Thymus (tissue), 11 donors: ENCODE data around the gene MORF4L1. TPM values are rescaled to one million over a fixed set of nuclear protein-coding genes. Genes with fewer than 3 reads are reported as not detected.
"Not testable (repeated sequence)": the region's sequence is repeated elsewhere in the genome, so short reads cannot be mapped to it uniquely, and the experiment has no call there.

Experiments
- DNase-seq, 9 donors: peaks; one replicate each; pipeline ENCODE4 v3.0.0-alpha.2; 2013; ENCODE audit warnings: low spot score in 9 of 9, low read depth in 6 of 9, missing footprints in 1 of 9
- H3K27ac ChIP-seq, 2 donors: one replicate each; pipeline ENCODE4 v1.5.1; 2013; ENCODE audit warnings: control low read depth in 1 of 2, low read depth in 1 of 2, low read length in 1 of 2, mild to moderate bottlenecking in 1 of 2, moderate library complexity in 1 of 2
- H3K27me3 ChIP-seq, 2 donors: one replicate each; pipeline ENCODE4 v1.5.1; 2013; ENCODE audit warnings: low read length in 1 of 2; ENCODE audit not compliant: control insufficient read depth in 2 of 2, insufficient read depth in 1 of 2
- H3K36me3 ChIP-seq, 2 donors: one replicate each; pipeline ENCODE4 v1.5.1; 2013; ENCODE audit warnings: low read length in 1 of 2, mild to moderate bottlenecking in 1 of 2, moderate library complexity in 1 of 2; ENCODE audit not compliant: control insufficient read depth in 2 of 2, insufficient read depth in 2 of 2
- H3K4me1 ChIP-seq, 2 donors: one replicate each; pipeline ENCODE4 v1.5.1; 2013; ENCODE audit warnings: low read length in 2 of 2; ENCODE audit not compliant: control insufficient read depth in 2 of 2, insufficient read depth in 2 of 2
- H3K4me3 ChIP-seq, 2 donors: one replicate each; pipeline ENCODE4 v1.5.1; 2013; ENCODE audit warnings: low read length in 2 of 2, control low read depth in 1 of 2, mild to moderate bottlenecking in 1 of 2
- H3K9me3 ChIP-seq, 2 donors: one replicate each; pipeline ENCODE4 v1.5.1; 2013; ENCODE audit warnings: low read length in 1 of 2, mild to moderate bottlenecking in 1 of 2; ENCODE audit not compliant: control insufficient read depth in 2 of 2, insufficient read depth in 1 of 2
- whole genome bisulfite sequencing: extraction: QIAGEN DNeasy Blood & Tissue Kit; methylation state at CpG from one replicate; pipeline ENCODE4 v1.1.7; 2013; 5-methylcytosine and 5-hydroxymethylcytosine counted together
- polyA plus RNA-seq: library from polyadenylated mRNA; stranded (reverse); fragments of 200-250 nt; gene quantifications from one replicate; pipeline ENCODE4 v1.2.3, GENCODE V29; 2013
- total RNA-seq: library from RNA; stranded (reverse); fragments of 120-200 nt; gene quantifications from one replicate; pipeline ENCODE4 v1.2.4, GENCODE V29; 2013
- donor health status: healthy.

Gene MORF4L1
- total and polyA plus RNA-seq, 2 donors, result 231 to 233 TPM

DNA sequence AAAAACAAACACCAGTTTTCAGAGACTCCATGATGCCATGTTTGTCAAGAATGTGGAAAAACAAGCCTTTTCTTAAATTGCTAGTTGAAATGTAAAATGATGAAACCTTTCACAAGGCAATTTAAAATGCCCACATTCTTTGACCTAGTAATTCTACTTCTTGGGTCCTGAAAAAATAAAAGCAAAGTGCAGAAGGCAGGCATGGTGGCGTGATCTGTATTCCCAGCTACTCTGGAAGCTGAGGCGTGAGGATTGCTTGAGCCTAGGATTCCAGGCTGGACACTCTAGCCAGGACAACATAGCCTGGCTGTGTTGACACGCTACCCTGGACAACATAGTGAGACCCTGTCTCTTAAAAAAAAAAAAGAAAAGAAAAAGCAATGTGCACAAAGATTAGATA lies 4.3 kb upstream of the MORF4L1 start:
- 98% methylated on average over 3 of the region's 3 CpGs for WGBS
- no peaks in the 10 kb centered on the region for H3K36me3 ChIP-seq
- no peak overlapping the region for H3K4me3 ChIP-seq
- no peak for DNase-seq
- H3K27me3 ChIP-seq, result no peaks in the 10 kb centered on the region
- no peaks in the 10 kb centered on the region for H3K9me3 ChIP-seq
- no peak overlapping the region for H3K27ac ChIP-seq
- H3K4me1 ChIP-seq, result peaks cover 3 to 5% of the 10 kb centered on the region in 2 donors

DNA sequence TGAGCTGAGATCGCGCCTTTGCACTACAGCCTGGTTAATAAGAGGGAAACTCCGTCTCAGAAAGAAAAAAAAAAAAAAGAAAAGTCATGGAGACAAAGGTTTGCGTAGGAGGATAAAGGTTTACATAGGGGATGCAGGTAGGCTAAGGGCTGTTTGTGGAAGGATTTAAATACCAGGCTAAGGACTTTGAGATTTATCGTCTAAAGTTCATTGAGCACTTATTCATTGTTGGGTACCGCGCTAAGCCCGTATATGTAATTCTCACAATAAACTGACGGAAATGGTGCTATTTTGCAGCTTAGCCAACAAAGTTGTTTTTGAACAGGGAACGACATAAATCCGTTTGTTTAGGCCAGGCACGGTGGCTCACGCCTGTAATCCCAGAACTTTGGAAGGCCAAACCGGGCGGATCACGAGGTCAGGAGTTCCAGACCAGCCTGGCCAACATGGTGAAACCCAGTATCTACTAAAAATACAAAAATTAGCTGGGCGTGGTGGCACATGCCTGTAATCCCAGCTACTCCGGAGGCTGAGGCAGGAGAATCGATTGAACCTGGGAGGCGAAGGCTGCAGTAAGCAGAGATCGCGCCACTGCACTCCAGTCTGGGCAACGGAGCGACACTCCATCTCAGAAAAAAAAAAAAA lies 1.1 kb upstream of the MORF4L1 start:
- not testable (repeated sequence) for H3K36me3 ChIP-seq, DNase-seq, H3K9me3 ChIP-seq, H3K27me3 ChIP-seq
- peaks cover 14 to 18% of the 10 kb centered on the region in 2 donors for H3K4me1 ChIP-seq
- WGBS, result 95% methylated on average over 24 of the region's 24 CpGs
- peak overlapping the region in 1 of 2 donors; percentile 94 for H3K27ac ChIP-seq
- H3K4me3 ChIP-seq, result peak overlapping the region in 1 of 2 donors; percentile 77

DNA sequence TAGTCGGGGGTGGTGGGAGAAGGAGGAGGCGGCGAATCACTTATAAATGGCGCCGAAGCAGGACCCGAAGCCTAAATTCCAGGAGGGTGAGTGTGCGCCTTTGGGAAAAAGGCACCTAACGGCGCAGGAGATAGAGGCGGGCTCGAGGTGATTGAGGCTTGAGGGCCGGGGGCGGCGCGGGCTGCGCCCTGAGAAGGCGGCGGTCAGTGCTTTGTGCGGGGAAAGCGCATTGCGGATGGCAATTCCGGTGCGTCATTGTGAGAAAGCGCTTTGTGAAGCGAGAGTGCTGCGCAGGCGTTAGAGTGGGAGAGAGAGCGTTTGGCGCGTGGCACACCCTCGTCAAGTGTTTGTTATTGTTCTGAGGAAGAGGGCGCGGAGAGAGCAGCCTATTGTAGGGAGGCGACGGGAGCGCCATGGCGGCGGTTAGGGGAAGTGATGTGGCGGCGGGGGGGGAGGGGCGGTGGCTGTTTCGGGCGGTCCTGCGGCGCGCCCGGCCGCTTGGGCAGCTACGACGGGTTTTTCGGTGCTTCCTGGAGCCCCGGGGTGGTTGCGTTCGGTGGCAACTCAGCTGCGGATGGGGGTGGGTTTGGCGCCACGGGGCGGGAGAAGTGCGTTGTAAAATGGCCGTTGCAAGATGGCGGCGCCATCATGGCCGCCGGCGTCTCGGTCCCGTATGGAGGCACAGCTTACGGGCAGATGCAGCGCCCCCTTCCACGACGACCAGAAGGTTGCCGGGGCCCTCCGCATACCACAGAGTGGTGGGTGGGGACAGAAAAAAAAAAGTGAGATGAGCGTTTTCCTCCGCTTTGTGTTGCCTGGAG lies 492 bp downstream of the MORF4L1 start:
- Histone ChIP-seq H3K27me3 (no peaks in the 10 kb centered on the region), H3K4me3 (peak overlapping the region; percentile 86 to 98), H3K27ac (peak overlapping the region; percentile 100), H3K4me1 (peaks cover 14 to 23% of the 10 kb centered on the region in 2 donors), H3K9me3 (no peaks in the 10 kb centered on the region), H3K36me3 (no peaks in the 10 kb centered on the region)
- DNase-seq, result peak; percentile 69 to 97 (median 90)
- under 1% methylated on average over 75 of the region's 75 CpGs for whole genome bisulfite sequencing

DNA sequence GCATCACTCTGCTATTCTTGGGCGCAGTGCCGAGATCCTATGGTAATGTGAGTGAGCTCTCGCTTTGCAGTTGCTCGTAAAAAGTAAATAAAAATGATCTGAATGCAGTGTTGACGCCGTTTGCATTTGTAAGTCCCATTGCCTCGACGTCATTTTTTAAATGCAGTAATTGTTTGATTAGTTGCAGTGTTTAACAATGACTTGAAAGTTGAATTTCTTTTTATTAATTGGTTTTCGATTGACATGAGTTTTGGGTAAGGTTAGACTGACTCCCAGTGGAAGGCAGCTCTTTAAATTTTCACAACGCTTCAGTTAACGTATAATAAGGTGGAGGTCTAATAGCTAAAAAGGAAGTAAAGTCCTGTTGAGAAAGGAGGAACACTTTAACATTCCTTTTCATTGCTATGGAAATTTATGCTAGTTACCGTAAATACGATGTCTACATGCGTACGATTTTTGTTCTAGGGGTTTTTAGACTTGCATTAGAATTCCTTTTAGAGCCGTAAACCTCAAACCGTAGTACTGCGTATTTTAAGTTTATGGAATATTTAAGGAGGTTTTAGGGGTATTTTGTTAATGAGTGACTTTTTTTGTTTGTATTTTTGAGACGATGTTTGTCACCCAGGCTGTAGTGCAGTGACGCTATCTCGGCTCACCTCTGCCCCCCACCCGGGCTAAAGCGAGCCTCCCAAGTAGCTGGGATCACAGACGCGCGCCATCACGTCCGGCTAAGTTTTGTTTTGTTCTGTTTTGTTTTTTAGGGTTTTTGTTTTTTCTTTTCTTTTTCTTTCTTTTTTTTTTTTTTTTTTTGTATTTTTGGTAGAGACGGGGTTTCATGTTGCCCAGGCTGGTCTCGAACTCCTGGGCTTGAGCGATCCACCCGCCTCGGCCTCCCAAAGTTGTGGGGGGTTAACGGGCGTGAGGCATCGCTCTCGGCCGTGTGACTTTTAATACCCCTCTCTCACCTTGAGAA lies 1.4 kb downstream of the MORF4L1 start:
- H3K27ac ChIP-seq, result peak overlapping the region; percentile 100

DNA sequence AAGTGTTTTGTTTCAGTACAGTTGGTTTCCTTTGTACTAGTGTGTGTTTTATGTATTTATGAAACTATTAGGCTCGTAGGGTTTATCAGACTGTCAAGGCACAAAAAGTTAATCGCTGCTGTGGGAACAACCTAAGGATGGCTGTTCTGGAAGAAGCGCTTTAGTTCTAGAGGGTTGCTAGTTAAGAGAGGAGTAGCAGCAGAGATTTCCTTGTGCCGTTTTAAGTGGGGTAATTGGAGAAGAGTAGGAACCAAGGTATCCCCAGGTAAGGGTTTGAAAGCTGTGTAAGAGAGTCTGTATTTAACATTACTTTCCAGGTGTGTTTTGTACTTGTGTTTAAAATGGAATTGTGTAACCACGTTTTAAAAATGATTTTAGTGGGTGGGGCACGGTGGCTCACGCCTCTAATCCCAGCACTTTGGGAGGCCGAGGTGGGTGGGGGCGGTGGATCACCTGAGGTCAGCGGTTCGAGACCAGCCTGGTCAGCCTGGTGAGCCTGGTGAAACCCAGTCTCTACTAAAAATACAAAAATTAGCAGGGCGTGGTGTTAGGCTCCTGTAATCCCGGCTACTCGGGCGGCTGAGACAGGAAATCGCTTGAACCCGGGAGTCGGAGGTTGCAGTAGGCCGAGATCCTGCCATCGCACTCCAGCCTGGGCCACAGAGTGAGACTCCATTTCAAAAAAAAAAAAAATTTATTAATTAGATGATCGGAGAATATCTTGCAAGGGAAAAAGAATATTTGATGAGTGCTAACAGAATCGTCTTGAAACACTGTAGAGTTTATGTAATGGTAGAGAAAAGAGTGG lies 2.6 kb downstream of the MORF4L1 start:
- Histone ChIP-seq H3K27ac (peak overlapping the region in 1 of 2 donors; percentile 100), H3K36me3 (peaks cover 0 to 6% of the 10 kb centered on the region in 2 donors), H3K4me3 (peak overlapping the region; percentile 86 to 98), H3K27me3 (no peaks in the 10 kb centered on the region), H3K9me3 (no peaks in the 10 kb centered on the region), H3K4me1 (peaks cover 14 to 23% of the 10 kb centered on the region in 2 donors)
- WGBS, result 78% methylated on average over 22 of the region's 22 CpGs
- DNase-seq, result no peak

More for the DNA sequence above, 1.4 kb downstream of the MORF4L1 start:
- no peaks in the 10 kb centered on the region for H3K9me3 ChIP-seq
- H3K4me1 ChIP-seq, result peaks cover 14 to 23% of the 10 kb centered on the region in 2 donors
- WGBS, result under 1% methylated on average over 38 of the region's 38 CpGs
- no peaks in the 10 kb centered on the region for H3K27me3 ChIP-seq
- H3K4me3 ChIP-seq, result peak overlapping the region; percentile 86 to 98
- peak in 8 of 9 donors; percentile 4 to 83 (median 20) for DNase-seq
- H3K36me3 ChIP-seq, result no peaks in the 10 kb centered on the region

DNA sequence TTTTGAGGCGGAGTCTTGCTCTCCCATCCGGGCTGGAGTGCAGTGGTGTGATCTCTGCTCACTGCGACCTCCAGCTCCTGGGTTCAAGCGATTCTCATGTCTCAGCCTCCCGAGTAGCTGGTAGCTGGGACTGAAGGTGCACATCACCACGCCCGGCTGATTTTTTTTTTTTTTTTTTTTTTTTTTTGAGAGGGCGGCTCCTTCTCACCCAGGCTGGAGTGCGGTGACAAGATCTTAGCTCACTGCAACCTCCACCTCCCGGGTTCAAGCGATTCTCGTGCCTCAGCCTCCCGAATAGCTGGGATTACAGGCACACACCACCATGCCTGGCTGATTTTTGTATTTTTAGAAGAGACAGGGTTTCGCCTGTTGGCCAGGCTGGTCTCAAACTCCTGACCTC lies 4.3 kb downstream of the MORF4L1 start:
- not testable (repeated sequence) for H3K27ac ChIP-seq, DNase-seq, H3K27me3 ChIP-seq, H3K9me3 ChIP-seq, H3K4me3 ChIP-seq
- 89% methylated on average over 14 of the region's 14 CpGs for WGBS
- Histone ChIP-seq H3K4me1 (peaks cover 14 to 23% of the 10 kb centered on the region in 2 donors), H3K36me3 (peaks cover 4 to 21% of the 10 kb centered on the region in 2 donors)

DNA sequence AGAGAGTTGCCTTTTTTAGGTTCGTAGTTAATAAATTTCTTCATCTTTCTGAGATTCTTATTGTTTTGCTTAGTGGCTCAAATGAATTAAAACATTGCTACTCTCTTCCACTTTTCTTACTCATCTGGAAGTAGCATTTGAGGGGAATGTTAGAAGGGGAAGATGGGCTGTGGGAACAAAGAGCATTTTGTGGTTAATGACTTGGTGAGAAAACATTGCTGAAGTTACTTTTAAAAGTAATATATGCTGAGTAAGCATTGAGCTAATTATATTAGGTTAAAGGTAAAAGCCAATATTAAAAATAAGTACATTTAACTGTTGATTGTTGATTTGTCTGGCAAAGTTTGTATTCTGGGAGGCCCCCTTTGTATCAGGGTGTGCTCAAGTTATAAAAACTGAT lies 5.7 kb downstream of the MORF4L1 start:
- no peak for DNase-seq
- H3K4me1 ChIP-seq, result peaks cover 10 to 20% of the 10 kb centered on the region in 2 donors
- H3K27ac ChIP-seq, result no peak overlapping the region
- no peaks in the 10 kb centered on the region for H3K27me3 ChIP-seq
- H3K4me3 ChIP-seq, result no peak overlapping the region
- WGBS, result 77% methylated on average over 1 of the region's 1 CpG
- H3K36me3 ChIP-seq, result peaks cover 4 to 32% of the 10 kb centered on the region in 2 donors
- H3K9me3 ChIP-seq, result no peaks in the 10 kb centered on the region

DNA sequence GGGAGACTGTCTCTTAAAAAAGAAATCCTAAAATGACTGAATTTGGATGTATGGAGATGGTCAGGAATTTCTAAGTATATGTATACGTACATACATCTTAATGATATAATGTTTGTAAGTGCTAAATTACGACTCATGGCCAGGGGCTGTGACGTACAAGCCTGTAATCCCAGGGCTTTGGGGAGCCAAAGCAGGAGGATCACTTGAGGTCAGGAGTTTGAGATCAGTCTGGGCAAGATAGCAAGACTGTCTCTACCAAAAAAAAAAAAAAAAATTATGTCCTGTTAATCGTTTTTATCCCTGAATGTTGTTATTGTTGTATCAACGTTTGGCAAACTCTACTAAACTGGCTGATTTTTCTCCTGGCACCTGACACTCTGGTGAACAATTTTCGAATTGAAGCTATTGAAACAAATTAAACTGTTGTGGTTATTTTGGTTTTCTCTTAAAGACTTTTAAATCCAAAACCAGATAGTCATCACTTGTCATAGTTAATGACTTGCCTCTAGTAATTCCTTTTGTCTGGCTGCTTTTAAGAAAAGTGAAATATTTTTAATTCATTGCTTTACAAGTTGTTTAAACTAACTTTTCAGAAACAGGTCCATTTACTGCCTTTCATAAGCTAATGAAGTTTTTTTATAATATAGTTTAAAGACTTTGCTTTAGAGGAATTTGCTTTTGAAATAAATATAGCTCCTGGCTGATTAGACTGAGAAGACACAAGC lies 7.0 kb downstream of the MORF4L1 start:
- Histone ChIP-seq H3K4me1 (peaks cover 10 to 20% of the 10 kb centered on the region in 2 donors), H3K27me3 (no peaks in the 10 kb centered on the region), H3K9me3 (no peaks in the 10 kb centered on the region), H3K36me3 (peaks cover 9 to 40% of the 10 kb centered on the region in 2 donors), H3K27ac (no peak overlapping the region), H3K4me3 (no peak overlapping the region)
- 63% methylated on average over 6 of the region's 6 CpGs for WGBS
- DNase-seq, result no peak
